NB4 (cell line): ENCODE measurements around the gene ARID3B.
"Not testable (repeated sequence)": the region's sequence is repeated elsewhere in the genome, so short reads cannot be mapped to it uniquely, and the experiment has no call there.

Experiments used
- POLR2A ChIP-seq: IDR thresholded peaks from 2 replicates; pipeline ENCODE4 v1.6.1; 2011; ENCODE audit warnings: mild to moderate bottlenecking; ENCODE audit not compliant: insufficient read length; ENCODE audit errors: extremely low read depth
- TF ChIP-seq, protein P1 (sequence below): IDR thresholded peaks from 2 replicates; pipeline ENCODE4 v1.6.1; 2011; ENCODE audit warnings: low read depth, low read length

- TF ChIP-seq, protein P1, sequence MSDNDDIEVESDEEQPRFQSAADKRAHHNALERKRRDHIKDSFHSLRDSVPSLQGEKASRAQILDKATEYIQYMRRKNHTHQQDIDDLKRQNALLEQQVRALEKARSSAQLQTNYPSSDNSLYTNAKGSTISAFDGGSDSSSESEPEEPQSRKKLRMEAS = not testable (repeated sequence)
- not testable (repeated sequence) for TF ChIP-seq POLR2A
Measured at GRCh38 chr15:74629696-74630095, 88.7 kb downstream of the ARID3B start.
